Measurements from ENCODE around the gene NUP85.
"Not testable (repeated sequence)": the region's sequence is repeated elsewhere in the genome, so short reads cannot be mapped to it uniquely, and the experiment has no call there.

Gene NUP85, protein sequence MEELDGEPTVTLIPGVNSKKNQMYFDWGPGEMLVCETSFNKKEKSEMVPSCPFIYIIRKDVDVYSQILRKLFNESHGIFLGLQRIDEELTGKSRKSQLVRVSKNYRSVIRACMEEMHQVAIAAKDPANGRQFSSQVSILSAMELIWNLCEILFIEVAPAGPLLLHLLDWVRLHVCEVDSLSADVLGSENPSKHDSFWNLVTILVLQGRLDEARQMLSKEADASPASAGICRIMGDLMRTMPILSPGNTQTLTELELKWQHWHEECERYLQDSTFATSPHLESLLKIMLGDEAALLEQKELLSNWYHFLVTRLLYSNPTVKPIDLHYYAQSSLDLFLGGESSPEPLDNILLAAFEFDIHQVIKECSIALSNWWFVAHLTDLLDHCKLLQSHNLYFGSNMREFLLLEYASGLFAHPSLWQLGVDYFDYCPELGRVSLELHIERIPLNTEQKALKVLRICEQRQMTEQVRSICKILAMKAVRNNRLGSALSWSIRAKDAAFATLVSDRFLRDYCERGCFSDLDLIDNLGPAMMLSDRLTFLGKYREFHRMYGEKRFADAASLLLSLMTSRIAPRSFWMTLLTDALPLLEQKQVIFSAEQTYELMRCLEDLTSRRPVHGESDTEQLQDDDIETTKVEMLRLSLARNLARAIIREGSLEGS

DNA sequence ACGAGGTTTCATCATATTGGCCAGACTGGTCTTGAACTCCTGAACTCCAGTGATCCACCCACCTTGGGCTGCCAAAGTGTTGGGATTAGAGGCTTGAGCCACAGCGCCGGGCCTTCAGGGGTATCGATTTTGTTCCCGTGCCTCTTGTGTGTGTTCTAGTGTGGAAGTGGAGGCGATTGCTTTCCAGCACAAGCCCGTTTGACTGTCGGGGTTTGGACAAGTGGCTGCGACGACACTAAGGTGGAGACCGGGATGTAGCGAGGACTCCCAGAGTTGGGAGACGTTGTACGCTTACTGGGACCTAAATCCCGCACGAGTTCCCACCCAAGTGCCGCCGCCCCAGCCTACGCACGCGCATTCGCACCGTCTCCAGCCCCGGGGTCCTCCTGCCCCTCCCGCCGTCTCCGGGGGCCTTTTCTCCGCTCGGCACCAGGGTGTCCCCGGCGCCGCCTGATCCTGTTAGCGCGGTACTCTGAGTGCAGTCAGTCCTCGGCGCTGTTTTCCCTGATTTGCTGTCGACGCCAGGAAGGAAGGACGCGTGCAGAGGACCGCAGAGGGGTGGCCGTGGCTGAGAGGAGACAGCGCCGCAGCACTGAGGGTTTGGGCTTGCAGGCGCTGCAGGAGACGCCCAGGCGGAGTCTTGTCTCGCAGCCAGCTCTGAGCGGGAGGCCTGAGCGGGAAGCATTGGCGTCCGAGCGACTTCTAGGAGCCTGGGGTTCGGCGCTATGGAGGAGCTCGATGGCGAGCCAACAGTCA, at the start of gene NUP85:
TSS of gene NUP85 (plus strand) at position 643 of the 756 bp plus-strand sequence. CDS start at position 726, 83 bp downstream.
- DNase-seq (ENCODE audit: low spot score) = peak; percentile 100

GRCh38 chr17:75158480-75158879, 47.0 kb upstream of the NUP85 start:
- not testable (repeated sequence) for DNase-seq (ENCODE audit: low spot score)

GRCh38 chr17:75159196-75160031, 46.1 kb upstream of the NUP85 start:
- DNase-seq (ENCODE audit: low spot score) = no peak

GRCh38 chr17:75160211-75160610, 45.3 kb upstream of the NUP85 start:
- no peak for DNase-seq (ENCODE audit: low spot score)

DNA sequence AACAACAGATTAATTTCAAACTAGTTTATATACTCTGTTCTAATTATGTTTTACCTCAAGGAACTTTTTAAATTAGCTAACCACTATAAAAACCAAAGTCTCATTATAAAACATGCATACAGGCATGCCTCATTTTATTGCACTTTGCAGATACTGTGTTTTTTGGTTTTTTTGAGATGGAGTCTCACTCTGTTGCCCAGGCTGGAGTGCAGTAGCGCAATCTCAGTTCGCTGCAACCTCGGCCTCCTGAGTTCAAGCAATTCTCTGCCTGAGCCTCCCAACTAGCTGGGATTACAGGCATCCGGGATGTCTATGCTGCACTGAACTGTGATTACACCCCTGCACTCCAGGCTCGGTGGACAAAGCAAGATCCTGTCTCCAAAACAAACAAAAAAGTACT, 42.4 kb upstream of the NUP85 start:
- DNase-seq (ENCODE audit: low spot score) = no peak

GRCh38 chr17:75164606-75165005, 40.9 kb upstream of the NUP85 start:
- not testable (repeated sequence) for DNase-seq (ENCODE audit: low spot score)

GRCh38 chr17:75168998-75169397, 36.5 kb upstream of the NUP85 start:
- no peak for DNase-seq (ENCODE audit: low spot score)

DNA sequence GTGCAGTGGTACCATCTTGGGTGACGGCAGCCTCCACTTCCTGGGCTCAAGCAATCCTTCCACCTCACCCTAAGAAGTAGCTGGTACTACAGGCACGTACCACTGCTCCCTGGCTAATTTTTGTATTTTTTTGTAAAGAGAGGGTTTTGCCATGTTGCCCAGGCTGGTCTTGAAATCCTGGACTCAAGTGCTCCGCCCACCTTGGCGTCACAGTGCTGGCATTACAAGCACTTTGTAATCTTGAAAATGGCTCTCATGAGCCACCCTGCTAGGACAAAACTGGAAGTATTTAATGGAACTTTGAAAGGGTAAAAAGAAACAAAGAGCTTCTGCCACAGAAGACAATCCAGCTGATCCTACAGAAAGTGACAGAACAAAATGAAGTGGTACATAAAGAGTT, 32.0 kb upstream of the NUP85 start:
- DNase-seq (ENCODE audit: low spot score) = no peak

DNA sequence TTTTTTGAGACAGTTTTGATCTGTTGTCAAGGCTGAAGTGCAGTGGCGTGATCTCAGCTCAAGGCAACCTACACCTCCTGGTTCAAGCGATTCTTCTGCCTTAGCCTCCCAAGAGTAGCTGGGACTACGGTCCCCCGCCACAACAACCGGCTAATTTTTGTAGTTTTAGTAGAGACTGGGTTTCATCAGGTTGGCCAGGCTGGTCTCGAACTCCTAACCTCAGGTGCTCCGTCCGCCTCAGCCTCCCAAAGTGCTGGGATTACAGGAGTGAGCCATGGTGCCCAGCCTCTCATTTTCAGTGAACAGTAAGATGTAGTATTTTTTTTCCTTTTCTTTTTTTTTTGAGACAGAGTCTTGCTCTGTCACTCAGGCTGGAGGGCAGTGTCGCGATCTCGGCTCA, 30.5 kb upstream of the NUP85 start:
- no peak for DNase-seq (ENCODE audit: low spot score)

DNA sequence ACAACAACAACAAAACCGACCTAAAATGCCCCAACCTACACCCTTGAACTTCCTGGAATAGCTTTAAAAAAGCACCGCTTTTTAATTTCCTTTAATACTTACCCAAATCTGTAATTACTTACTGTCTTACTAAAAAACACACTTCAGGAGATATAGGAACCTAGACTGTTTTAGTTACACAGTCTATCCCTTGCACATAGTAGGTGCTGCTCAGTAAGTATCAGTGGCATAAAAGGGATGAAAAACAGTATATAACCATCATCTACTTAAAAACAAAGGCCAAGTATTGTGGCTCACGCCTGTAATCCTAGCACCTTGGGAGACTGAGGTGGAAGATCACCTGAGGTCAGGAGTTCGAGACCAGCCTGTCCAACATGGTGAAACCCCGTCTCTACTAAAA, 28.9 kb upstream of the NUP85 start:
- no peak for DNase-seq (ENCODE audit: low spot score)

DNA sequence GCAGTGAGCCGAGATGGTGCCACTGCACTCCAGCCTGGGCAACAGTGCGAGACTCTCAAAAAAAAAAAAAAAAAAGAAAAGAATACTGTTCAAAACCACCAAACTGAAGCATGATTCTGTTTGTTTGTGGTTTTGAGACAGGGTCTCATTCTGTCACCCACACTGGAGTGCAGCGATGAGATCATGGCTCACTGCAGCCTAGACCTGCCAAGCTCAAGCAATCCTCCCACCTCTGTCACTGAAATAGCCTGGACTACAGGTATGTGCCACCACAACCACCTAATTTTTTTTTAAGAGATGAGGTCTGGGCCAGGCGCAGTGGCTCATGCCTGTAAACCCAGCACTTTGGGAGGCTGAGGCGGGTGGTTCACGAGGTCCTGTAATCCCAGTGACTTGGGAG, 27.0 kb upstream of the NUP85 start:
- DNase-seq (ENCODE audit: low spot score) = no peak

GRCh38 chr17:75181110-75181509, 24.4 kb upstream of the NUP85 start:
- DNase-seq (ENCODE audit: low spot score) = no peak

GRCh38 chr17:75181608-75182318, 23.7 kb upstream of the NUP85 start:
- no peak for DNase-seq (ENCODE audit: low spot score)

DNA sequence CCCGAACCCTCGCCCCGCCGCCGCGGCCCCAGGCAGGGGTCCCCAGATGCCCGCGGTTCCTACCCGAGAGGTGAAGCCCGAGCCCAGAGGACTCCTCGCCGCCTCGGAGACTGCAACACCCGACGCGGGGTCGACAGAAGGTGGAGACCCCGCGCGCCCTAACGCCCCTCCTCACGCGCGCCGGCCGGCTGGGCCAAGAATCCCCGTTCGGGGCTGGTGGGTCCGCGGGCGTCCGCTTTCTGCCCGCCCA, 23.2 kb upstream of the NUP85 start:
- no peak for DNase-seq (ENCODE audit: low spot score)

- DNase-seq (ENCODE audit: low spot score) = peak; percentile 100
Measured at GRCh38 chr17:75182569-75183436, 22.7 kb upstream of the NUP85 start, which contains the start of gene SUMO2. TSS of gene SUMO2 (minus strand) at chr17:75182959. CDS start at chr17:75182834, 125 bp downstream.

- DNase-seq (ENCODE audit: low spot score) = no peak
Measured at GRCh38 chr17:75183999-75184884, 21.2 kb upstream of the NUP85 start.

GRCh38 chr17:75188614-75189013, 16.9 kb upstream of the NUP85 start:
- DNase-seq (ENCODE audit: low spot score) = no peak

GRCh38 chr17:75191584-75191983, 13.9 kb upstream of the NUP85 start:
- no peak for DNase-seq (ENCODE audit: low spot score)

GRCh38 chr17:75194879-75195278, 10.6 kb upstream of the NUP85 start:
- no peak for DNase-seq (ENCODE audit: low spot score)

Measured in D341Med (cell line).